ENCODE results near the gene ARHGAP4.

Gene ARHGAP4

GRCh38 chrX:153926552-153926857 is 441 bp upstream of the ARHGAP4 start:
- intact Hi-C loops (cut with DNase I; ENCODE audit: low total_unique reads), result no loop called here
- no peak for TF ChIP-seq CTCF (IDR thresholded peaks at IDR 0.05)
- Histone ChIP-seq H3K4me3 (peak overlapping the region; percentile 68 to 71), H3K27ac (peak overlapping the region; percentile 93 to 99), H3K27me3 (no peaks in the 10 kb centered on the region), H3K9me3 (no peaks in the 10 kb centered on the region), H3K36me3 (peaks cover 0 to 19% (median 15%) of the 10 kb centered on the region in 3 donors), H3K4me1 (peaks cover 0 to 42% (median 27%) of the 10 kb centered on the region in 4 donors)
- no peak for DNase-seq

GRCh38 chrX:153925387-153925738 is 701 bp downstream of the ARHGAP4 start:
- intact Hi-C loops (cut with DNase I; ENCODE audit: low total_unique reads), result no loop called here
- Histone ChIP-seq H3K4me3 (peak overlapping the region in 1 of 2 donors; percentile 32), H3K27ac (no peak overlapping the region), H3K27me3 (no peaks in the 10 kb centered on the region), H3K36me3 (peaks cover 0 to 8% (median 4%) of the 10 kb centered on the region in 3 donors), H3K4me1 (peaks cover 0 to 49% (median 27%) of the 10 kb centered on the region in 4 donors), H3K9me3 (no peaks in the 10 kb centered on the region)
- TF ChIP-seq CTCF (IDR thresholded peaks at IDR 0.05), result no peak
- DNase-seq, result no peak

GRCh38 chrX:153924149-153924861 is 1.8 kb downstream of the ARHGAP4 start:
- peak; percentile 14 to 30 for TF ChIP-seq CTCF (IDR thresholded peaks at IDR 0.05)
- Histone ChIP-seq H3K4me3 (no peak overlapping the region), H3K9me3 (no peaks in the 10 kb centered on the region), H3K27me3 (no peaks in the 10 kb centered on the region), H3K36me3 (no peaks in the 10 kb centered on the region), H3K27ac (no peak overlapping the region), H3K4me1 (peaks cover 0 to 49% (median 27%) of the 10 kb centered on the region in 4 donors)
- peak; percentile 39 to 74 for DNase-seq
- intact Hi-C loops (cut with DNase I; ENCODE audit: low total_unique reads), result no loop called here

- peak; percentile 80 to 83 for DNase-seq
- no peaks in the 10 kb centered on the region for H3K9me3 ChIP-seq
- no peak overlapping the region for H3K4me3 ChIP-seq
Measured at GRCh38 chrX:153922932-153923857, 2.9 kb downstream of the ARHGAP4 start.

More at GRCh38 chrX:153922932-153923857, 2.9 kb downstream of the ARHGAP4 start:
- Histone ChIP-seq H3K36me3 (no peaks in the 10 kb centered on the region), H3K4me1 (peaks cover 0 to 40% (median 21%) of the 10 kb centered on the region in 4 donors), H3K27ac (no peak overlapping the region), H3K27me3 (no peaks in the 10 kb centered on the region)
- intact Hi-C loops (cut with DNase I; ENCODE audit: low total_unique reads), result no loop called here
- TF ChIP-seq CTCF (IDR thresholded peaks at IDR 0.05), result peak; percentile 34 to 38
